CD4-positive, alpha-beta T cell treated with Interleukin-1 beta for 1 hour (primary cell): Measurements from ENCODE around the gene SYT6.

ENCODE experiments used
- DNase-seq, 2 donors: peaks; one replicate each; pipeline ENCODE4 v3.0.0-alpha.2; 2020 to 2022

The SYT6 gene

DNA sequence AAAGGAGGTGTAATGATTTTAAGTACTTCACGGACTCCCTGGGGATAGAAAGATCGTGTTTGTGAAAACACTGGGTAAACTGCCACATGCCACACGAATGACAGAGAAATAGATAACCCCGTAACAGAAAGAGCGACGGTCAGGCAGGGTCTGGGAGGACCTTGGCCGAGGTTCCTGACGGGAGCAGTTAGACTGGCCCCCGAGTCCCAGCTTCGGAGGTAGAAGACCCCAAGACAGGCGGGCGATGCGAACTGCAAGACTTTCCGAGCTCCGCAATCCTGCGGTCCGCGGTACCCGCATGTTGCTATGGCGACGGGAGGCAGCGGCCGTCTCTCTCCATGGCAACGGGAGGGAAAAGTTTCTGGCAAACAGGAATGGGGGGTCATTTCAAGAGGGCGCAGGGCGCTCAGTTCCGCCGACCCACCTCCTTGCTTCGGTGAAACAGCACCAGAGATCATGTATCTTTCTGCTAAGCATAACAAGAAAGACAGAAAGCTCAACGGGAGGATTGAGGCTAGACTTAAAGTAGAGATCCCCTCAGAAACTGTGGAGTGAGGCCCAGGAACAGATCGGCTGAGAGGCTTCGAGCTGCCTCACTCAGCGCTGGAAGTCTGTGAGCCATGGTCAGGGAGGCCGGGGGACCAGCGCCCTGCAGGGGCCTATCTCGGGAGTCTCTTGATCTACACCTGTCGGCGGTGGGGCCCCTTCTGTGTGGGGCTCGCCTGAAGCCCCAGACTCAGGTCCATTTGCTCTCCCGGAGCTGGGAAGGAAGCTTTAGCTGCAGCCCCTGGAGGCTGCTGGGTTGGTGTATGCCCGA lies 685 bp upstream of the SYT6 start:
- no peak for DNase-seq

DNA sequence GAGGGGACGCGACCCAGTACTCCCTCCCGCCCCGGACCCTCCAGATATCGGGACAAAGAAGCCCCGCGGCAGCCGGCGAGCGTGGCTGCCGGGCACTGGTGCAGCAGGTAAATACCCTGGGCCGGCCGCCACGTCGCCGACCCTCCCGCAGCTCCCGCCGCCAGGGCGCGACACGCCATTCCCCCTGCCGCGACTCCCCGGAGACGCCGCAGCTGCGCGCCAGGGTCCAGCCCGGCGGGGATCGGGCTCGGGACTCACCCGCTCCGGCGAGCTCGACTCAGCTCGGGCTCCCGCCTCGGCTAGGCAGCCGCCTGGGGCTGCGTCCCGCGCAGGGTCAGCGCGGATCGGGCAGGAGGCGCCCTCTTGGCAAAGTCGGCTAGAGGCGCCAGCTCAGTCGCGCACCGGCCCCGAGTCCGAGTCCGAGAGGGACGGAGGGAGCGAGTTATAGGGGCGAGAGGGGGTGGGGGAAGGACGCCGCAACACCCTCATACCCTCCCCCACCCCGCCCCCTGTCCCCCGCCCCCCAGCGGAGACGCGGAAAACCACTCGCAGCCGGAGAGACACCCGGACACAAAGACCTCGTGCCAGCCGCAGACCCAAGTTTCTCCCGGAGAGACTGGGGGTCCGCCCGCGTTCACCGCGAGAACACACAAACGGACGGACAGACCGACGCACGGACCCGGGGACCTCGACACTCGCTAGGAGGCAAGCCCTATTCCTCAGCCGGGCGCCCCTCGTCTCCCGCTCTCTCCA lies 985 bp downstream of the SYT6 start:
- peak in 1 of 2 donors; percentile 7 for DNase-seq

DNA sequence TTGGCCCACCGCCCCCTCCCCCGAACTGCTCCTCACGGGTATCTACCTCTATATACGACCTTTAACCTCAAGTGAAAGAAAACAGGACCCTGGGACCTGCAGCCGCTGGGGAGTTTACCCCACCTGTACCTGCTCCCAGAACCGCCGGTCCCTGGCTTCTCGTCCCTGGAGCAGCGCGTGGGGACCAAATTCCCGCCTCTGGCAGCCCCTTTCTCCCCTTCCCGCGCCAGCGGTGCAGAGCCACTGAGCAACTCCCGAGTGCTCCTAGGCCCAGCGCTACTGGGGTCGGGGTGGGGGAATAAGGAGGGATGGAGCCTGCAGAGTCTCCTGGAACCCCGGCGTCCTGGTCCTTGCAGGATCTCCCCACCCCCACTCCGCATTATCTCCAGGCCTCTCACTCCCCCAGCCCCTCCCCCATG lies 1.6 kb downstream of the SYT6 start:
- DNase-seq = no peak

DNA sequence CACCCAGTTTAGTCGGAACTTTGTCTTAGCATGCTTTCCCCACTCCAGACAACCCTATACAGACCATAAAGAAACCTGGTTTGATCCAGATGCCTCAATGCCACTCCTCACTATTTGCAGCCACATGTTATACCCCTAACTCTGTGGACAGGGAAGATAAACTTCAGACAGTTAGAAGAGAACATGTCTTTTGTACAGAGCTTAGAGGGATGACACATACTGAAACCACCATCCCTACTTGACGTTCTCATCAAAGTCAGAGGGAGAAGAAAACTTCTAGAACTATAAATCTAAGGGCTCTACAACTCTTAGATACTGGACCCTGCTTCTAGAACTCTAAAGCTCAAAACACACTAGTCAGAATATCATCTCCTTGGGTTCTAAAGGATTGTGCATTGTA lies 3.7 kb downstream of the SYT6 start:
- DNase-seq = no peak

DNA sequence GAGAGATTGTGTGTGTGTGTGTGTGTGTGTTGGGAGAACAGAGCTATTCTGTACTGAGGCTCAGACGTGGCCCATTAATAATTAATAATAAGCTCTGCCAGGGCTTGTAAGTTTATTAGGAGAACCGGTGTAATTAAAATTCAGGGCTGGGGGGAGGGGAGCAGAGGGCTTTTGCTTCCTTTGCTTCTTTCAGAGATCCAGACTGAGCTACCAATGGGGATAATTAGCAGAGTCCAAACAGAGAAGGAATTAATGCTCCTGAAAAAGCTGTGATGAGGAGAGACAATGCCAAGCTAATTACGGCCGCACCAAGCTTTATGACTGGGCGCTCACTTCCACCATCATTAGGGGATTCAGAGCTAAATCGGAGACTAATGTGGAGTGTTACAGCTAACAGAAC lies 4.5 kb downstream of the SYT6 start:
- no peak for DNase-seq

DNA sequence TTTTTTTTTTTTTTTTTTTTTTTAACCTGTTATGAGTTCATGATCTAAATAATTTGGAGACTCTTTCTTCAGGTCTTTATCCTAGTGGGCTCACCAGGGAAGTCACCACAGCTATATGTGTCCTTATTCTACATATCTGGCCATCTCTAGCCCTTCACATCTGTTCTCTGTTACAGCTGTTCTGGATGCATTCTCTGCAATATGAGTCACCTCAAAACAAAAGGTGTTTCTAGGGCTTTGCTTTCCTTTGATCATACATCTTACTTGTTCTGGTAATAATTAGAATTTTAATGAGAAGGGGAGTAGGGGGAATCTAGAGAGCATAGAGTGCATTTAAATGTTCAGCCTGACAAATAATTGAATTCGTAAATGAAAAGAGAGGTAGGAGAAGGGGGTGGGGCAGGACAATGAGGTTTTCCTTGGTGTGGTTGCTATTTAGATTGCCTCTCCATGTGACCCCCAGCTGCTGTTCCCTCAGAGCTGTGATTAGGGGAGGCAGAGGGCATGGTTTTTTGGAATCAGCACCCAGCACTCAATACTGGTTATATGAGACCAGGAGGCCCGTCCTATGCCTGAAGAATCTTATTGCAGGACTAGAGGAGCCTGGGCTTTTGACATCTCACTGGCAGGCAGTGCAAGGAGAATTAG lies 8.0 kb downstream of the SYT6 start:
- no peak for DNase-seq

DNA sequence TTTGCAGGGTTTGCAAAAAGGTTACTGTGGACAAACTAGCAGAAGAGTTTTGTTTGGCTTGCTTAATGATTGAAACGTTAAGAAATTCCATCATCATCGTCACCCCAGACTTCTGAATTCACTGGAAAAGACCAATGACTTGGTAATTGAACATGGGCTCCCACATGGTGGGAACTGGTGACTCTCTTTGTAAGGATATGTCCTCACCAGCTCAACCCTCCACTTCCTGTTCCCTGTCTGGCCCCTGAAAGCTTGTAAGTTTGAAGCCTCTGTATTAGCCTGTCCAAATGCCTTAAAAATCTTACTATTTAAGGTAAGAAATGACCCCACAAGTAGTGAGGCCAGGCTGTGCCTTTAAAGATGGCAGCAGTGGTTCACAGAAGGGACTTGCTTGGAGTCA lies 9.7 kb downstream of the SYT6 start:
- DNase-seq = no peak

DNA sequence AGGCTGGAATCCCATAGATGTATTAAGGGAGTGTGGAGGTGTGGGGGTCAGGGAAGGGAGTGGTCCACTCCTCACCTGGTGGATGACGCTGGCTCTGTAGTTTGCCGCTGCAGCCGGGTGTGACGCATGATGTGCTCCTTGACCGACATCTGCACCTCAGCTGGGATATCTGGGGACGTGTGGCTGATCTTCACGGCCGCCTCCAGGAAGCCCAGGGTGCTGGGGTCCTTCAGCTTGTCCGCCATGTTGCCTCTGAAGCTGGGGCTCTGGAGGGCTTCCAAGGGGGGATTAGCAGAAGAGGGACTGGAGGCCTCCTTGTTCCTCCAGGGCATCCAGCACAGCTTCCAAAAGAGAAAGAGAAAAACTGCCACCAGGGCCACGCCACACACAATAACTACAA lies 14.1 kb downstream of the SYT6 start:
- DNase-seq = no peak

DNA sequence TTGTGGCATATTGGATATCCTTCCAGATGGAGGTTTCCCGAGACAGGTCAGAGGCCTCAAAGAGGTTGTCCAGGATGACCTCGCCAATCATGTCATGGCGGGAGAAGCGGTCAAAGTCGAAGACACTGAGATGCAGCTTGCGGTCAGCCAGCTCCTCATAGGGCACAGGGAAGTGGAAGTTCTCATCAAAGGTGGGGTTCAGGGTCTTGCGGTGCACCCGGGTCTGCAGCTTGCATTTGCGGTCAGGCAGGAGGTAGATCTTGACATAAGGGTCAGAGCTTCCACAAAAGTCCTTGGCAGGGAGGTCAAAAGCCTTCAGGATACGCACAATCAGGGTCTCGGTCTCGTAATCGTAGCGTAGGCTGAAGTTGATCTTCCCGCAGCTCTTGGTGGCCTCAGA lies 16.2 kb downstream of the SYT6 start:
- no peak for DNase-seq

DNA sequence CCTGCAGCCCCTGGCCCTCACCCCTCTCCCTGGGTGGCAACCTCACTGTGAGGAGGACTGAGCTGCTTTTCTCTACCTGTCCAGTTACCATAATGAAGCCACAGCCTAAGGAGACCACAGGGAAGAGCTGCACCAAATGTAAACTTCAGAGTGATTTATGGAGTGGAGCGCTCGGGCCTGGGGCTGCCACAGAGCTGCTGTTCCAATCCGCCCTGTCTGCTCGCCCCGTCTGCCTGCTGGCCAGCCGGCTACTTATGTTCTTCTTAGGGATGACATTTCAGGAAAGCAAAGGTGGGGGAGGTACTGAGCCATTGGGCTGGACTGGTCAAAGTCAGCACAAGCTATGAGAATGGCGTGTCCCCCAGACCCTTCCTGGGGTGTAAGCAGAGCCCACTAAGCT lies 17.9 kb downstream of the SYT6 start:
- no peak for DNase-seq

DNA sequence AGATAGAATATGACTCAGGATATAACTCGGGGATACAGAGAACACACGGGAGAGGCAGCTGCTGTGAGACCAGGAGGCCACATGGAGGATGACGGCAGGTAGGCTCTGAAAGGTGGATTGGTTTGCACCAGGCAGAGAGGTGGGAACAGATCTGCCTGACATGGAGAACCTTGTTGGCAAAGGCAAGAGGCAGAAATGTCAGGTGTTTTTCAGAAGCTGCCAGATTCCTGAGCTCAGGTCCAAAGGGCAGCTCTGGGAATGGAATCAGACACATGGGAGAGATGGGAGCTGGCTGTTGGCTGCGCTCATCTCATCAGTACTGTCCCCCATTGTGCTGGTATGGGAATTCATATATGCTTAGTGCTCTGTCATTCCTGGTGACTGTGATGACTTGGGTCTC lies 19.2 kb downstream of the SYT6 start:
- DNase-seq = no peak

DNA sequence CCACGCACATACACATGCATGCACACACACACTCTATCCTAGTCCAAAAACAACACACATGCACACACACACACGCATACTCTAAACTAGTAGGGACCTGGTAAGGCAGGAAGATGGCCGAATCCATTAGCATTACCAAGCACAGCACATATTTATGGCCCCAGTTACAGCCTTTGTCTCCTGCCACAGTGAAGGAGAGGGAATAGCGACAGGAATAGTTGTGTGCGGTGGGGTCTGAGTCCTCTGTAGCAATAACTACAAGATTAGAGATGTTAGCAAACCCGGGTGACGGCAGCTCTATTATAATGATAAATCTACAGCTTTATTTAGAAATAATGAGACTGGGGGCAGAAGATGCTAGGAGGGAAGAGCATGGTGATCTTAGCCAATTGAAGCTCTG lies 20.5 kb downstream of the SYT6 start:
- DNase-seq = no peak

DNA sequence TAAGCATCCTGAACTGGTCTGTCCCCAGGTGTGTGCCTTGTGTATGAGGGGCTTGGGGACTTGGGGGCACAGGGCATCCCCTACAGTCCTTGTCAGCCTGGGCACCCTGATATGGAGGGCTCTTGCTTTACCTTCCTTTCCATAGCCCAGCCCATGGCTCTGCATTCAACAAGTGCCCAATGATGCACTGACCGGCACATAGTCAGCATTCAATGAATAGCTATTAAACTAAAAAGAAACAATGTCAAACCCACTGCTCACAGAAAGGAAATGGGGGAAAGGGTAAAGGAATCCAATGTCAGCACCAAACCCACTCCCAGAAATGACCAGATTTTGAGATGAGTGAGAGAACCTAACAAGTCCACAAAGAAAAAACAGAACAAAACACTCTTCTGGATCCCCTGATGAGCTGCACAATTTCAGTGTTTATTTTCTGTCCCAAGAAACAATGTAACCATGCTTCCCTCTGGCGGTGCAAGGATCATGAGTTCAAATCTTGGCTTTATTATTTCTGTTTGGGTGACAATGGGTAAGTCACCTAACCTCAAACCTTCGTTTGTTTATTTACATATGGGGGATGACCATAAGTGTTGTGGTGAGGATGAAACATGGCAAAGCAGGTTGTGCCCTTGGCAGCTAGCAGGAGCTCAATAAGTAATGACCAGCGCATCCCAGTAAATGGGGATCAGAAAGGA lies 22.0 kb downstream of the SYT6 start:
- DNase-seq = no peak

DNA sequence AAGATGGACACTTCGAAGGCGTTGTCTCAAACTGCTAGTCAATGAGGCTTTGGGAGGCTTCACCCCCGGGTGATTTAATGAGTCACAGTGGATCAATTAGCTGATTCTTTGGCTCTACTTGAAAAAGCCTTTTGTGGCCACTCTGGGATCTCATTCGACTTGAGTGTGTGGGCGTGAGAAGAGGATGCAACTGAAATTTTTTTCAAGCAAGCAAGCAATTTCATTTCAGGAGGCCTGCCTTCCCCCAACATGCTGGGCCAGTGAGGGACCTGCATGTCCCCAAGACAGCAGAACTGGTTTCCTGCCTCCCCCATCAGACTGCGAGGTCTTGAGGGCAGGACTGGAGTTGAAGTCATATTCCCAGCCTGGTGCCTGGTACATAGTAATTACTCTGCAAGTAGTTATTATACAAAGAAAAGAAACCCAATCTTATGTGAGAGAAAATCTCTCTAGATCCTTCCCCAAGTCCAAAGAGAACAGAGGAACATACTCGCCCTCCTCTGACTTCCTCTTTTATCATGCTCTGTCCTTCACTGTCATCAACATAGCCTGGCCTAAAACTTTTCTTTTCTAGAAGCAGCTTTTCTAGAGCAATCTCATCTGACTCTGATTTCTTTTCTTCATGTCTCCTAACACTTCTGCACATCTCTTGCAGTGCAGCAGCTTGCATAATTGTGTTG lies 22.7 kb downstream of the SYT6 start:
- DNase-seq = no peak

DNA sequence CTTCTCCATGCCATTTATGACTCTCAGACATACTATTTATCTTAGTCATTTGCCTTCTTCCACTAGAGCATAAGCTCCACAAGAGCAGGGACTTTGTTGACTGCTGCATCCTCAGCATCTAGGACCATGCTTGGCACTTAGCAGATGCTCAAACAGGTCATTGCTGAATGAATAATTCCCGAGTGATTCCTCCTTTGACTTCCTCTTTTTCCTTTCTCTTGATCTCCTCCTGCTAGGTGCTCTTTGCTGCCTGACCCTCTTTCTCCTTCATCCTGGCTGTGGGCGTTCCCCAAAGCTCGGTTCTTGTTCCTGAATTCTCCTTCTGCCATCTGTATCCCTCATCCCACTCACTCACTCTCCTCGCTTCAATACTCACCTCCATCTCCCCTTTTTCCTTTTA lies 23.5 kb downstream of the SYT6 start:
- DNase-seq = no peak

DNA sequence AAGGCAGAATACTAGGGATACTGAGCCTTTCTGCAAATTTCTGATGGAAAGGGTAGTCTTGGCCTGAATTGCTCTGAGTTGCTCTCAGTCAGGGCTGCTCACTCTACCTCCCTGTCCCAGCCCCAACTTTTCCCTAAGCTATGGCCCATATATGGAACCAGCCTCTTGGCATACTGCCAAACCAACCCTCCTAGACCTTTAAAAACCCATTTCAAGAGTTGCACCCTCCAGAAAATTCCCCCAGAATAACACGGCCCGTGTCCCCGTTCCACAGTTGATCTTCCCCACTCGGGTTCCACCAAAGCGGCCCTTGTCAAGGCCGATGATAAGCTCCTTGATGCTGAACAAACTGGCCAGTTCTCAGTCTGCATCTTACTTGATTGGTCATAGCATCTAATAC lies 25.4 kb downstream of the SYT6 start:
- DNase-seq = no peak

DNA sequence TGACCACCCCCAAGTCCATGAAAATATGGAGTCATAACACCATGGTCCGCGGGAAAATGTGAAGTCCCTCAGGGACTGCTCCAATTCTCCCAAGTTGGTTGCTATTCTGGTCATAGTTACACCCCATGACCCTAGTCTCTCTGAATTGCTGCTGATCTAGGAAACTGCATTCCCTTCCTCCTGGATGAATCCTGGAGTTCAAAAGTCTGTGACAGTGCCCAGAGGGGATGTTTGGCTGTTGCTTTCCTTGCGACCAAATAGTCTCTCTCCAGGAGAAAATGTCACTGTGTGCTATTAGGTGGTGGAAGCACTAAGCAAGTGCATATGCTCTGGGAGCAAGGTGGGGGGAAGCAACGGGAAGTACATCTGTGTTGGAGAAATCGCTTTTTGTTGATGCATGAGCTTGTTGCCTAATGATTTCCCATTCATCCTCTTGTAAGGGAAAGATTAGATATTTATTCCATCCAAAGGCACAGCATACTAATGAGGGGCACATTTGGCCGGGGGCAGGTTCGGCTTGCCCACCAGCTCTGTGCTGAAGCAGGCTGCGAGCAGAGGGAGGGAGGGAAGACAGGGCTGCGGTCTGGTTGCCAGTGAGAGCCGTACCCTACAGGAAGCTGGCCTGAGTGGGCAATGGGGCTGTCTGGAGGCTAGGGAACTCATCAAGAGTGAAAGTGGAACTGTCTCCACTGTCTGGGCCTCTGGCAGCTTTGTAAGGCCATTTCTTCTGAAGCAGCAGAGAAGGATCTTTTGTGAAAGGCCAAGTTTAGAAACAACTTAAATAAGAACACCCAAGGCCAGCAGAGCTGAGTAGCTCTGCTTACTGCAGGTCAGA lies 27.2 kb downstream of the SYT6 start:
- no peak for DNase-seq

DNA sequence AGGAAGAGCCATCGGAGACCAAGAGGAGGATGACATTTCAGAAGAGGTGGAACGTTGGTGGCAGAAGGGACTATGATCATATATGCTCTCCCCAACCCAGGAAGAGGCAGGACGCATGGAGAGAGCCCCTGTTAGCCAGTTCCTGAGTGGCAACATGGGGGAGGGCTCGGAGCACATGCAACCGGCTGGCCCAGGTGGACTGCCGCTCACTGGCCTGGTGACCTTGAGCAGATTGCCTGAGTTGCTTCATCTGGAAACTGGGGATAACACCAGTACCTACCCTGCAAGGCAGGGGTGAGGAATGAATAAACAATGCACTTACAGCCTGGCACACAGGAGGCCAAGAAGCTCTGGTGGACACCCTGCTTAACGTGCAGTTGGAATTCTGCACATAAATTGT lies 29.0 kb downstream of the SYT6 start:
- DNase-seq = no peak

DNA sequence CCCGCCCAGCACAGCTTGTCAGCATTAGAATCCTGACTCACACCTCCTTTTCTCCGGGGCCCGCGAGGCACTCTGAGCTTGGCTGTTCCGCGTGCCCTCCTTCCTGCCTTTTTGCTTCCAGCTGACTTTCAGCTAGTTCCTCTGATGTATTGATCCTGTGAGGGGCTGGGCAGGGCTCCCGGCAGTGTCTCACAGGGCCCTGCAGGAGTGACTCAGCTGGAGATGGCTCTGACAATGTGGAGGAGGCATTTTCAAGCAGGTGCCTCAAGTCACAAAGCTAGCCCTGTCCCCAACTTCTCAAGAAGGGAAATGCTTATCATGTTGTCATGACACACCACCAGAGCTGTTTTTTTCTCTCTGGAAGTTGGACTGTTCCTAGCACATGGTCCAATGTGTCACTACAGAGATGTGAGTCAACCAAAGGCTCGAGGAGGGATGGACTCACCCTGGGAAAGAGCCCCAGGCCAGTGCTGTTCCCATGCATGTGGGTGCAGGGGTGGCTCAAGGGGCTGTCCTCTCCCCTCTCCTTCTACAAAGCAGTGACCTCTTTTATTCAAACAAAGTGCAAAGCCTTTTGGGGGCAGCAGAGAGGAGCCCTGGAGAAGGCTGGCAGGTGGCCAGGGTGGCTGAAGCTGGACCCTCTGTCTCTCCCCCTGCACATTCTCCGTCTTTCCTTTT lies 30.6 kb downstream of the SYT6 start:
- no peak for DNase-seq

DNA sequence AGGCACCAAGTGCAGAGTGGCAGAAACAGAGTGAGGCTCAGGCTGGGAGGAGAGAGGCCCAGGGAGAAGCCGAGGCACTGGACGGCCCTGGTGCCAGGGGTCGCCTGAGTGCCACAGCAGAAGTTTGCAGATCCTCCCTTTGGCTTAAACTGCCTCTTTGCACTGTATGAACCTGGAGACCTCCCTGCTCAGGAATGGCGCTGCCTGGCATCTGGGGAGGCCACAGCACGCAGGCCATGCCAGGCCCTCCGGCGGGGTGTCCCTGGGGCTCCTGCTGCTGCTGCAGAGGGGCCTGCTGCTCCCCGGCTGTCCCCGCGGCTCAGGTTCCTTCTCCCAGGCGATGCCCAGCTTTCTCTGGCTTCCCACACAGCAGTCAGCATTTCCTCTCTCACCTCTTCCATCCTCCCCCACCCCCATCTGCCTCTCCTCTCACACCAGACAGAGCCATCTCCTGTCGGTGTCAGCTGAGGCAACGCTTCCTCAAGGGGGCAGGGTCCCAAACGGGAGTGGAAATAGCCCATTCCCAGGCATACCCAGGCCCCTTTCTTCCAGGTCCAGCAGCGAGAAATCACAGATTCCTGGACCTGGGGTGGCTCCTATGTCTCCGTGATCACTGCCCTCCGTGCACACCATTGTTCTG lies 35.2 kb downstream of the SYT6 start:
- DNase-seq = no peak

DNA sequence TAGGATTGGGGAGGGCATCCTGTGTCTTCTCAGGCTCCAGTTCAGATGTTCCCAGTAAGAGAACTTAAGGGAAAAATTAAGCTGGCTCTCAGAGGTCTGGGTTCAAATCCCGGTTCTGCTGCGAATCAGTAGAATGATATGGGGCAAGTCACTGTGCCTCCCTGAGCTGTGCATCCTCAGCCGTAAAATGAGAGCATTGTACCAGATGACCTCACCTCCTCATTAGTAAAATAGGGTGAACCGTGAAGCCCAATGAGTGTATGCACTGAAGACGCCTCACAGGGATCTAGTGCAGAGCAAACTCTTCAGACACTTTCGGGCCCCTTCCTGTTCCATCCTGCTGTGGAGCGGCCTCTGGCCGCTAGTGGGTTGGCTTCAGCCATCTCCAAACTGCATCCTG lies 36.0 kb downstream of the SYT6 start:
- DNase-seq = no peak
